Esophagus squamous epithelium (tissue), 4 donors: ENCODE measurements around the gene RNASE8.

Source experiments
- POLR2A ChIP-seq, 4 donors: fragments of 450-650 bp; IDR thresholded peaks; one replicate each; pipeline ENCODE4 v1.6.1; 2017; ENCODE audit warnings: antibody characterized with exemption in 4 of 4, mild to moderate bottlenecking in 4 of 4, moderate library complexity in 3 of 4
- TF ChIP-seq, protein P1 (sequence below), 6 experiments: fragments of 450-650 bp in 4 of 6; fragments of 200-600 bp in 2 of 6; sonication (generic) in 2 of 6; IDR thresholded peaks; one replicate each; pipeline ENCODE4 v1.5.1; 2016 to 2019; ENCODE audit warnings: antibody characterized with exemption in 6 of 6, mild to moderate bottlenecking in 4 of 6, moderate library complexity in 4 of 6

- TF ChIP-seq, protein P1, sequence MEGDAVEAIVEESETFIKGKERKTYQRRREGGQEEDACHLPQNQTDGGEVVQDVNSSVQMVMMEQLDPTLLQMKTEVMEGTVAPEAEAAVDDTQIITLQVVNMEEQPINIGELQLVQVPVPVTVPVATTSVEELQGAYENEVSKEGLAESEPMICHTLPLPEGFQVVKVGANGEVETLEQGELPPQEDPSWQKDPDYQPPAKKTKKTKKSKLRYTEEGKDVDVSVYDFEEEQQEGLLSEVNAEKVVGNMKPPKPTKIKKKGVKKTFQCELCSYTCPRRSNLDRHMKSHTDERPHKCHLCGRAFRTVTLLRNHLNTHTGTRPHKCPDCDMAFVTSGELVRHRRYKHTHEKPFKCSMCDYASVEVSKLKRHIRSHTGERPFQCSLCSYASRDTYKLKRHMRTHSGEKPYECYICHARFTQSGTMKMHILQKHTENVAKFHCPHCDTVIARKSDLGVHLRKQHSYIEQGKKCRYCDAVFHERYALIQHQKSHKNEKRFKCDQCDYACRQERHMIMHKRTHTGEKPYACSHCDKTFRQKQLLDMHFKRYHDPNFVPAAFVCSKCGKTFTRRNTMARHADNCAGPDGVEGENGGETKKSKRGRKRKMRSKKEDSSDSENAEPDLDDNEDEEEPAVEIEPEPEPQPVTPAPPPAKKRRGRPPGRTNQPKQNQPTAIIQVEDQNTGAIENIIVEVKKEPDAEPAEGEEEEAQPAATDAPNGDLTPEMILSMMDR (IDR thresholded peaks at IDR 0.05) = no peak
- no peak for TF ChIP-seq POLR2A (IDR thresholded peaks at IDR 0.05)
Measured at GRCh38 chr14:21041676-21042433, 15.8 kb upstream of the RNASE8 start, which contains the start of gene RNASE7.
